Smooth muscle cell (in vitro differentiated cells): ENCODE measurements around the gene KCNQ1. TPM values are rescaled to one million over a fixed set of nuclear protein-coding genes. Genes with fewer than 3 reads are reported as not detected.

Source experiments
- DNase-seq: peaks from one replicate; lab custom pipeline; 2025; ENCODE audit not compliant: unreplicated experiment; lab: John Stamatoyannopoulos, UW
- H2AFZ ChIP-seq: fragments of 200-600 bp; sonication (generic); 2 replicates; pipeline ENCODE4 v1.6.0; 2016; ENCODE audit warnings: antibody characterized with exemption, low read depth, mild to moderate bottlenecking
- H3F3A ChIP-seq: fragments of 200-600 bp; sonication (generic); 2 replicates; pipeline ENCODE4 v1.6.0; 2017; ENCODE audit warnings: antibody characterized with exemption, low read depth
- H3K27ac ChIP-seq: fragments of 200-600 bp; sonication (generic); 2 replicates; pipeline ENCODE4 v1.5.1; 2016; ENCODE audit warnings: low read depth, mild to moderate bottlenecking
- H3K27me3 ChIP-seq: fragments of 200-600 bp; sonication (generic); 2 replicates; pipeline ENCODE4 v1.6.1; 2016; ENCODE audit warnings: low read depth, mild to moderate bottlenecking
- H3K36me3 ChIP-seq: fragments of 200-600 bp; sonication (generic); 2 replicates; pipeline ENCODE4 v1.5.1; 2016; ENCODE audit warnings: low read depth
- H3K4me1 ChIP-seq: fragments of 200-600 bp; sonication (generic); 2 replicates; pipeline ENCODE4 v1.5.1; 2016; ENCODE audit warnings: low read depth
- H3K4me2 ChIP-seq: fragments of 200-600 bp; sonication (generic); 2 replicates; pipeline ENCODE4 v1.6.0; 2016; ENCODE audit warnings: mild to moderate bottlenecking
- H3K4me3 ChIP-seq: fragments of 200-600 bp; sonication (generic); 2 replicates; pipeline ENCODE4 v1.5.1; 2016; ENCODE audit warnings: mild to moderate bottlenecking
- H3K79me2 ChIP-seq: fragments of 200-600 bp; sonication (generic); 2 replicates; pipeline ENCODE4 v1.6.0; 2016; ENCODE audit warnings: low read depth, mild to moderate bottlenecking
- H3K9ac ChIP-seq: fragments of 200-600 bp; sonication (generic); 2 replicates; pipeline ENCODE4 v1.6.0; 2016; ENCODE audit warnings: low read depth
- H3K9me3 ChIP-seq: fragments of 200-600 bp; sonication (generic); replicated peaks from 2 replicates; pipeline ENCODE4 v1.5.1; 2016; ENCODE audit warnings: low read depth
- H4K20me1 ChIP-seq: fragments of 200-600 bp; sonication (generic); 2 replicates; pipeline ENCODE4 v1.6.0; 2016; ENCODE audit warnings: low read depth
- CTCF ChIP-seq: fragments of 200-600 bp; sonication (generic); IDR thresholded peaks from 2 replicates; pipeline ENCODE4 v1.5.1; 2017; ENCODE audit warnings: borderline replicate concordance, mild to moderate bottlenecking, antibody characterized with exemption; ENCODE audit not compliant: insufficient read depth, poor library complexity, severe bottlenecking
- WGBS: methylation state at CpG from one replicate; pipeline ENCODE4 v1.1.7; 2016; ENCODE audit warnings: low lambda C conversion rate; 5-methylcytosine and 5-hydroxymethylcytosine counted together
- polyA plus RNA-seq: library from polyadenylated mRNA; unstranded; fragments of >200 nt; fragmentation: Nextera tagmentation; extraction: Ambion mirVana; gene quantifications from 2 replicates; pipeline ENCODE4 v1.2.1, GENCODE V29; 2016
- total RNA-seq: library from RNA; depleted of rRNA; stranded (reverse); fragments of >200 nt; gene quantifications from 2 replicates; pipeline ENCODE4 v1.2.3, GENCODE V29; 2014

Gene KCNQ1
- total and polyA plus RNA-seq, 2 experiments from 2014 or later: 1.3 to 2.3 TPM

GRCh38 chr11:2511421-2512369 is 66.9 kb downstream of the KCNQ1 start:
- H3K4me3 ChIP-seq: no peak overlapping the region
- H3K4me1 ChIP-seq: no peaks in the 10 kb centered on the region
- H3K9ac ChIP-seq: no peak overlapping the region
- DNase-seq: no peak
- no peaks in the 10 kb centered on the region for H3K36me3 ChIP-seq
- no peaks in the 10 kb centered on the region for H3F3A ChIP-seq
- no peaks in the 10 kb centered on the region for H4K20me1 ChIP-seq
- no peaks in the 10 kb centered on the region for H3K79me2 ChIP-seq
- H3K9me3 ChIP-seq: no peaks in the 10 kb centered on the region
- TF ChIP-seq CTCF: no peak
- H3K27ac ChIP-seq: no peak overlapping the region
- no peak overlapping the region for H3K4me2 ChIP-seq
- 92% methylated on average over 27 of the region's 27 CpGs for whole genome bisulfite sequencing
- H3K27me3 ChIP-seq: peaks cover 29% of the 10 kb centered on the region
- H2AFZ ChIP-seq: no peak overlapping the region

- H3K4me2 ChIP-seq: no peak overlapping the region
- H2AFZ ChIP-seq: no peak overlapping the region
- no peaks in the 10 kb centered on the region for H4K20me1 ChIP-seq
- H3K4me3 ChIP-seq: no peak overlapping the region
- no peaks in the 10 kb centered on the region for H3K79me2 ChIP-seq
- peaks cover 18% of the 10 kb centered on the region for H3K27me3 ChIP-seq
- 90% methylated on average over 21 of the region's 21 CpGs for WGBS
- no peaks in the 10 kb centered on the region for H3K36me3 ChIP-seq
- TF ChIP-seq CTCF: no peak
- H3K27ac ChIP-seq: no peak overlapping the region
- H3K9me3 ChIP-seq: no peaks in the 10 kb centered on the region
- H3K4me1 ChIP-seq: no peaks in the 10 kb centered on the region
- DNase-seq: no peak
- H3F3A ChIP-seq: no peaks in the 10 kb centered on the region
- H3K9ac ChIP-seq: no peak overlapping the region
Measured at GRCh38 chr11:2512431-2513407, 67.9 kb downstream of the KCNQ1 start.

GRCh38 chr11:2513441-2513840 is 68.6 kb downstream of the KCNQ1 start:
- H3K4me3 ChIP-seq: no peak overlapping the region
- TF ChIP-seq CTCF: no peak
- H4K20me1 ChIP-seq: no peaks in the 10 kb centered on the region
- no peak overlapping the region for H3K4me2 ChIP-seq
- WGBS: 86% methylated on average over 5 of the region's 6 CpGs
- no peak overlapping the region for H3K27ac ChIP-seq
- H2AFZ ChIP-seq: no peak overlapping the region
- H3K9ac ChIP-seq: no peak overlapping the region
- no peaks in the 10 kb centered on the region for H3K9me3 ChIP-seq
- no peaks in the 10 kb centered on the region for H3K4me1 ChIP-seq
- H3K36me3 ChIP-seq: no peaks in the 10 kb centered on the region
- H3K27me3 ChIP-seq: peaks cover 11% of the 10 kb centered on the region
- no peaks in the 10 kb centered on the region for H3F3A ChIP-seq
- no peaks in the 10 kb centered on the region for H3K79me2 ChIP-seq
- DNase-seq: no peak
